LNCAP (cell line): Measurements from ENCODE around the gene SMIM12.

ENCODE experiments used
- CTCF ChIP-seq: fragments of 450-650 bp; IDR thresholded peaks from 2 replicates; pipeline ENCODE4 v1.5.1; 2017; ENCODE audit warnings: mild to moderate bottlenecking

SMIM12 gene

GRCh38 chr1:34885405-34886247, 26.1 kb upstream of the SMIM12 start:
- no peak for TF ChIP-seq CTCF

DNA sequence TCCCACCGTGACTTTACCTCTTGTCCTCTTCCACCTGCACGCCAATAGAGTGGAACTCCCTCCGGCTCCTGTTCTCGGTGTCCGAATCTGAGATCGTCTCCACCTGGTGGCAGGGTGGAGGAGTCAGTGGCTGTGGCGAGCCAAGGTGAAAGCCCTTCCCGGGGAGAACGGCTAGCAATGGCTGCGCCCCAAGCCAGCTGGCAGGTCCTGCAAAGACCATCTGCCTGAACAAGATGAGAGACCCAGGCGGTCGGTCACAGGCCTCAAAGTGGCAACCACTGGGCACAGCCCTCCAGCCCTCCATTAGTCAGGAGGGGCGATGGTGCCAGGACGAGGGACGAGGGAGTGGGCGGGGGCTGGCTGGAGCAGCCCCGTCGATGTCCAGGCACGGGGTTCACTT, 25.4 kb upstream of the SMIM12 start:
- TF ChIP-seq CTCF: peak; percentile 12; the same call in 1 of the 2 replicates

DNA sequence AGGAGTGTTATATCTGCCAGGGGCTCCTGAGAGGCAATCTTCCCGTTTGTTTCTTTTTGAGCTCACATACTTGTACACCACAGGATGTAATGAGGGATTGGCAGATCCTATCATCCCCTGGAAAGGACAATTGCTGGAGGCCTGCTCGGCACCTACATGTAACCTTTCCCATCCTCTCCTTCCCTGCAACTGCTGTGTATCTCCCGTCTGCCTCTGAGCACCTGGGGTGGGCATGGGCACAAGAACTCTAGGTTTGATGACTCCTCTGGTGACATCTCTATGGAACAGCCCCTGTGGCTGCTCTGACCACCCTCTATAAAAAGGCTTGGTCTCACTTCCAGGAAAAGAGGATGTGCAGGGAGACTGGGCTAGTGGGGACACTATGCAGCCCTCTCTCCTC, 25.0 kb upstream of the SMIM12 start:
- no peak for TF ChIP-seq CTCF

DNA sequence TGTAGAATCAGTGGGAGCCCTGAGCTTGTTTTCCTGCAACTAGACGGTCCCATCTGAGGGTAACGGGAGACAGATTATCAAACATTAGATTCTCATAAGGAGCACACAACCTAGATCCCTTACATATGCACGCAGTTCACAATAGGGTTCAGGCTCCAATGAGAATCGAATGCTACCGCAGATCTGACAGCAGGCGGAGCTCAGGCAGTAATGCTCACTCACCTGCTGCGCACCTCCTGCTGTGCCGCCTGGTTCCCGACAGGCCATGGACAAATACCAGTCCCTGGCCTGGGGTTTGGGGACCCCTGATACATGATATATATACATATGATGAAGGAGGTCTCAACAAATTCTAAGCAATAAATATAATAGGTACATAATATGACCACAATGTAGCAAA, 19.7 kb upstream of the SMIM12 start:
- peak; percentile 26; the same call in 1 of the 2 replicates for TF ChIP-seq CTCF

- TF ChIP-seq CTCF: no peak
Observed at GRCh38 chr1:34876406-34876805, 16.9 kb upstream of the SMIM12 start.

DNA sequence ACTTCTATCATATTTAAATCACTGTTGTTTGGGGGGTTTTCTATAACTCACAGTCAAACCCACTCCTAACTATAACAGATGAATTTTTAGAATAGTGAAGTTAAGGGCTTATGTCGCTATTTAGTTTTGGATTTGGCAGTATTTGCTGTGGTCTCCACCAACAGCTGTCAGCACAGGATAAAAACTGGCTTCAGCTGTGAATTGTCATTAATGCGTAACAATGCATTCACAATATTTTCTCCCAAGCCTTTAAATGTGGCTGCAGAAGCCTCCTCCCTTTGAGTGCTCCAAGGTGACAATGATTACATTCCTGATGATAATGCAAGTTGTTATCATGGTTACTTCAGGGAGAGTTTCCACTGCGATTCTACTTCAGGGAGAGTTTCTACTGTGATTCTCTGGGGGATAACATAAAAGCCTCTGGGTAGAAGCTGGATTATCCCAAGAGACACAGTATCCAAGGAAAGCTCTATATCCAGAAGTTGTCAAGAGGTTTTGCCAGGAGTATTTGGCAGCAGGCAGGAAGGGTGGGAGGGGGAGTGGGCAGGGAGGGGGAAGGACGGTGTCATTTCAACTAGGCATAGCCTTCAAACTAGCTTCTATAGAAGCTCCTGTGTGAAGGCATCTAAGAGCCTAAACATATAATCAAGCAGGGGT, 14.9 kb upstream of the SMIM12 start:
- TF ChIP-seq CTCF: no peak

GRCh38 chr1:34872133-34872503, 12.6 kb upstream of the SMIM12 start:
- TF ChIP-seq CTCF: no peak
